ENCODE data around the gene GIMAP2. TPM values are rescaled to one million over a fixed set of nuclear protein-coding genes. Genes with fewer than 3 reads are reported as not detected.

The GIMAP2 gene
- total RNA-seq, 2 donors from 2014 or later = not detected

DNA sequence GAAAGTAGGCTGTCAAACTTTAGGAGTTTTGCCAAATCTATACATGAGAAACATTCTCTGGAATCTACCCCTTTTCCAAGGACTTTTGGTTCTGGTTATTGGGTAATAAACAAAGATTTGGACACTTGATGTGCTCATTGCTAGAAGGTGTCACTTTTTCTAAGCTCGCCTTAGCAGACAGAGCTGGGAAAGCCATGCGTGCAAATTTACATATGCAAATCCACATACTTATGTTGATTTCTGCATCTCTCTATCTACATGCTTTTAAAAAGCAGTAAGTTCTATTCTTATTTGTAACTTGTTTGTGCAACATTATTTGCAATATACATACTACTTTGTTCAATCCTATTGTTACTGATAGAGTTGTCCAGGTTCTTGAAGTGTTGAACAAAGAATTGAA, 30.8 kb upstream of the GIMAP2 start:
- DNase-seq = no peak
- WGBS, 2 experiments (ENCODE audit: insufficient coverage in 1 of 2, insufficient read length in 1 of 2) = 57 to 75% methylated on average over 2 of the region's 2 CpGs
- Histone ChIP-seq H3K27me3 (ENCODE audit: control insufficient read depth, insufficient read depth, low read length, poor library complexity, severe bottlenecking) (no peaks in the 10 kb centered on the region), H3K4me1 (ENCODE audit: control insufficient read depth, insufficient read depth, low read length) (no peaks in the 10 kb centered on the region), H3K9me3 (ENCODE audit: control insufficient read depth, low read length) (peaks cover 9% of the 10 kb centered on the region), H3K4me3 (ENCODE audit: low read length) (no peak overlapping the region), H3K9ac (ENCODE audit: extremely low read depth, low read length, poor library complexity, severe bottlenecking) (no peak overlapping the region), H3K27ac (ENCODE audit: low read depth, low read length) (no peak overlapping the region), H3K36me3 (ENCODE audit: control insufficient read depth, insufficient read depth, low read length) (no peaks in the 10 kb centered on the region)
- Mint-ChIP-seq H3K36me3 (ENCODE audit: low read depth) (no peaks in the 10 kb centered on the region), H3K27me3 (ENCODE audit: insufficient read depth) (peaks cover 1% of the 10 kb centered on the region), H3K4me1 (no peaks in the 10 kb centered on the region), H3K27ac (no peak overlapping the region), H3K4me3 (no peak overlapping the region), H3K9me3 (peaks cover 9% of the 10 kb centered on the region)
- TF ChIP-seq, protein P1, sequence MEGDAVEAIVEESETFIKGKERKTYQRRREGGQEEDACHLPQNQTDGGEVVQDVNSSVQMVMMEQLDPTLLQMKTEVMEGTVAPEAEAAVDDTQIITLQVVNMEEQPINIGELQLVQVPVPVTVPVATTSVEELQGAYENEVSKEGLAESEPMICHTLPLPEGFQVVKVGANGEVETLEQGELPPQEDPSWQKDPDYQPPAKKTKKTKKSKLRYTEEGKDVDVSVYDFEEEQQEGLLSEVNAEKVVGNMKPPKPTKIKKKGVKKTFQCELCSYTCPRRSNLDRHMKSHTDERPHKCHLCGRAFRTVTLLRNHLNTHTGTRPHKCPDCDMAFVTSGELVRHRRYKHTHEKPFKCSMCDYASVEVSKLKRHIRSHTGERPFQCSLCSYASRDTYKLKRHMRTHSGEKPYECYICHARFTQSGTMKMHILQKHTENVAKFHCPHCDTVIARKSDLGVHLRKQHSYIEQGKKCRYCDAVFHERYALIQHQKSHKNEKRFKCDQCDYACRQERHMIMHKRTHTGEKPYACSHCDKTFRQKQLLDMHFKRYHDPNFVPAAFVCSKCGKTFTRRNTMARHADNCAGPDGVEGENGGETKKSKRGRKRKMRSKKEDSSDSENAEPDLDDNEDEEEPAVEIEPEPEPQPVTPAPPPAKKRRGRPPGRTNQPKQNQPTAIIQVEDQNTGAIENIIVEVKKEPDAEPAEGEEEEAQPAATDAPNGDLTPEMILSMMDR (conservative IDR thresholded peaks at IDR 0.05) = no peak

DNA sequence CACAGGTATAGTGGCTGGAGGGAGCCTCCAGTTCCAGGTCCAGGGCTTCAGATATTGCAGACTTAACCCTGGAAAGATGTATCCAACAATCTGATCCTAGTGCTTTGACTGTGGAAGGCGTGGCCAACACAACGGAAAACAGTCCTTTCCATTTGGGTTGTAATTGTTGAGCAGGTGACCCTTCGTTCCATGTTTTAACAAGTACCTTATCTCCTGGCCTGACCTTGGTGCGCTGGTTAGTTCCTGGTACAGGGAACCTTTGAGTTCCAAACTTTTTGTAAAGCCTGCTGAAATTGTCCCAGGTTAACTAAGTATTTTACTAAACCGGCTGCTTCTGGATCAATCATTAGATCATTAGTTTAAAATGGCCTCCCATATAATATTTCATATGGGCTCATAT, 29.5 kb upstream of the GIMAP2 start:
- Mint-ChIP-seq H3K27ac (no peak overlapping the region), H3K4me3 (no peak overlapping the region), H3K36me3 (ENCODE audit: low read depth) (no peaks in the 10 kb centered on the region), H3K9me3 (peaks cover 4% of the 10 kb centered on the region), H3K4me1 (no peaks in the 10 kb centered on the region), H3K27me3 (ENCODE audit: insufficient read depth) (no peaks in the 10 kb centered on the region)
- 85 to 89% methylated on average over 2 to 5 of the region's 5 CpGs for WGBS, 2 experiments (ENCODE audit: insufficient coverage in 1 of 2, insufficient read length in 1 of 2)
- Histone ChIP-seq H3K36me3 (ENCODE audit: control insufficient read depth, insufficient read depth, low read length) (no peaks in the 10 kb centered on the region), H3K9me3 (ENCODE audit: control insufficient read depth, low read length) (peaks cover 9% of the 10 kb centered on the region), H3K4me1 (ENCODE audit: control insufficient read depth, insufficient read depth, low read length) (no peaks in the 10 kb centered on the region), H3K27me3 (ENCODE audit: control insufficient read depth, insufficient read depth, low read length, poor library complexity, severe bottlenecking) (no peaks in the 10 kb centered on the region), H3K27ac (ENCODE audit: low read depth, low read length) (no peak overlapping the region), H3K9ac (ENCODE audit: extremely low read depth, low read length, poor library complexity, severe bottlenecking) (no peak overlapping the region), H3K4me3 (ENCODE audit: low read length) (no peak overlapping the region)
- DNase-seq = no peak
- TF ChIP-seq, protein P1 (conservative IDR thresholded peaks at IDR 0.05) = no peak

DNA sequence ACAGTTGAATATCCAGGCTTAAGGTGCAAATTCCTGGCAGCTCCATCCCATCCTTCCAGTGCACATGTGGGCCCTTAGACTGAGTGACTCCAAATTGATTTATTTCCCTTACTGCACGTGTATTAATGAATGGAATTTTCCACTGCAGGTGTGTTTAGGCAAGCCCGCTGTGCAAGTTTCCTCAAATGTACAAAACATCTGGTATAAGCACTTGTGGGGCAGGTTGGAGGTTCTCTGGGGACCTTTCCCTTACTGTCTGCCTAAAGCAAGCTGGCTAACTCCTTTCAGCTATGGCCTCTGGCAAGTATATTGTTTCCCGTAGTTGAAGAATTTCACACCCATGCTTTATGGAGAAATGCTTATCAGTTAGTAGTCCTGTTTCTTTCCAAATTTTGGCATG, 28.0 kb upstream of the GIMAP2 start:
- no peak overlapping the region for H3K4me3 Mint-ChIP-seq
- Histone ChIP-seq H3K27ac (ENCODE audit: low read depth, low read length) (no peak overlapping the region), H3K4me1 (ENCODE audit: control insufficient read depth, insufficient read depth, low read length) (no peaks in the 10 kb centered on the region), H3K9me3 (ENCODE audit: control insufficient read depth, low read length) (peaks cover 9% of the 10 kb centered on the region), H3K27me3 (ENCODE audit: control insufficient read depth, insufficient read depth, low read length, poor library complexity, severe bottlenecking) (no peaks in the 10 kb centered on the region), H3K36me3 (ENCODE audit: control insufficient read depth, insufficient read depth, low read length) (no peaks in the 10 kb centered on the region), H3K4me3 (ENCODE audit: low read length) (no peak overlapping the region), H3K9ac (ENCODE audit: extremely low read depth, low read length, poor library complexity, severe bottlenecking) (no peak overlapping the region)
- H3K4me1 Mint-ChIP-seq = no peaks in the 10 kb centered on the region
- 80 to 90% methylated on average over 3 of the region's 3 CpGs for WGBS, 2 experiments (ENCODE audit: insufficient coverage in 1 of 2, insufficient read length in 1 of 2)
- no peaks in the 10 kb centered on the region for H3K9me3 Mint-ChIP-seq
- no peaks in the 10 kb centered on the region for H3K36me3 Mint-ChIP-seq (ENCODE audit: low read depth)
- TF ChIP-seq, protein P1 (conservative IDR thresholded peaks at IDR 0.05) = no peak
- DNase-seq = no peak
- no peak overlapping the region for H3K27ac Mint-ChIP-seq
- no peaks in the 10 kb centered on the region for H3K27me3 Mint-ChIP-seq (ENCODE audit: insufficient read depth)
